Epithelial cell of proximal tubule (primary cell): ENCODE measurements around the gene NGFR. TPM values are rescaled to one million over a fixed set of nuclear protein-coding genes. Genes with fewer than 3 reads are reported as not detected.

Source experiments
- DNase-seq: peaks from one replicate; pipeline ENCODE4 v3.0.0-alpha.2; 2011; ENCODE audit warnings: low read depth
- H3K4me3 ChIP-seq: 2 replicates; pipeline ENCODE4 v1.5.1; 2011; ENCODE audit warnings: low read depth, mild to moderate bottlenecking, low read length
- CTCF ChIP-seq: conservative IDR thresholded peaks from 2 replicates; pipeline ENCODE4 v1.5.1; 2012; ENCODE audit warnings: low read depth, mild to moderate bottlenecking, low read length
- total RNA-seq: library from RNA; depleted of rRNA; stranded (reverse); fragments of >200 nt; gene quantifications from 2 replicates; pipeline ENCODE4 v1.2.3, GENCODE V29; 2015

NGFR gene
- total RNA-seq, 1 donor from 2014 or later: not detected

GRCh38 chr17:49521471-49522356 is 26.6 kb downstream of the NGFR start:
- H3K4me3 ChIP-seq: no peak overlapping the region
- DNase-seq: no peak
- TF ChIP-seq CTCF: no peak

GRCh38 chr17:49522357-49522890 is 27.3 kb downstream of the NGFR start:
- no peak for DNase-seq
- no peak for TF ChIP-seq CTCF
- H3K4me3 ChIP-seq: no peak overlapping the region

GRCh38 chr17:49523196-49523595 is 28.1 kb downstream of the NGFR start:
- no peak for TF ChIP-seq CTCF
- DNase-seq: no peak
- no peak overlapping the region for H3K4me3 ChIP-seq

- H3K4me3 ChIP-seq: no peak overlapping the region
- no peak for DNase-seq
- no peak for TF ChIP-seq CTCF
Observed at GRCh38 chr17:49523706-49524472, 28.8 kb downstream of the NGFR start.

GRCh38 chr17:49524473-49525359 is 29.6 kb downstream of the NGFR start:
- DNase-seq: no peak
- no peak overlapping the region for H3K4me3 ChIP-seq
- TF ChIP-seq CTCF: no peak
